Inferior parietal cortex (tissue), 1 donor: ENCODE results near the gene ZNF763.
"Not testable (repeated sequence)": the region's sequence is repeated elsewhere in the genome, so short reads cannot be mapped to it uniquely, and the experiment has no call there.

Experiments used
- DNase-seq: peaks from one replicate; pipeline ENCODE4 v3.0.0-alpha.2; 2016; ENCODE audit errors: extremely low spot score

Gene ZNF763

GRCh38 chr19:11971041-11971440, 6.2 kb downstream of the ZNF763 start:
- no peak for DNase-seq

GRCh38 chr19:11973019-11973810, 8.4 kb downstream of the ZNF763 start:
- no peak for DNase-seq

GRCh38 chr19:11978492-11979100, 13.8 kb downstream of the ZNF763 start:
- no peak for DNase-seq

GRCh38 chr19:11979527-11979926, 14.7 kb downstream of the ZNF763 start:
- no peak for DNase-seq

- no peak for DNase-seq
Observed at GRCh38 chr19:11982526-11982925, 17.7 kb downstream of the ZNF763 start.

GRCh38 chr19:11984986-11985385, 20.1 kb downstream of the ZNF763 start:
- no peak for DNase-seq

GRCh38 chr19:11986754-11987153, 21.9 kb downstream of the ZNF763 start:
- no peak for DNase-seq

- peak; percentile 81 for DNase-seq
Observed at GRCh38 chr19:11987405-11988281, 22.8 kb downstream of the ZNF763 start.

- DNase-seq: no peak
Observed at GRCh38 chr19:11989112-11989456, 24.2 kb downstream of the ZNF763 start.

GRCh38 chr19:11991921-11992320, 27.1 kb downstream of the ZNF763 start:
- DNase-seq: not testable (repeated sequence)

- DNase-seq: no peak
Observed at GRCh38 chr19:11995174-11995573, 30.3 kb downstream of the ZNF763 start.

GRCh38 chr19:12000152-12000981, 35.5 kb downstream of the ZNF763 start:
- no peak for DNase-seq

GRCh38 chr19:12015015-12015752, 50.3 kb downstream of the ZNF763 start:
- no peak for DNase-seq

GRCh38 chr19:12015753-12016116, 50.9 kb downstream of the ZNF763 start:
- DNase-seq: no peak
